SK-N-MC (cell line): ENCODE data around the gene CENPC.
"Not testable (repeated sequence)": the region's sequence is repeated elsewhere in the genome, so short reads cannot be mapped to it uniquely, and the experiment has no call there.

ENCODE experiments used
- EZH2 ChIP-seq: fragments of 200-600 bp; sonication (generic); IDR thresholded peaks from one replicate; pipeline ENCODE4 v1.6.1; 2017; ENCODE audit warnings: antibody characterized with exemption
- FOXP2 ChIP-seq: optimal IDR thresholded peaks from 2 replicates; pipeline ENCODE3; 2011; ENCODE audit warnings: mild to moderate bottlenecking, moderate library complexity; ENCODE audit not compliant: insufficient read depth; ENCODE audit errors: extremely low read length, control extremely low read depth
- POLR2AphosphoS5 ChIP-seq: IDR thresholded peaks from 2 replicates; pipeline ENCODE4 v1.6.1; 2012; ENCODE audit warnings: mild to moderate bottlenecking, low read depth, low read length, borderline replicate concordance

DNA sequence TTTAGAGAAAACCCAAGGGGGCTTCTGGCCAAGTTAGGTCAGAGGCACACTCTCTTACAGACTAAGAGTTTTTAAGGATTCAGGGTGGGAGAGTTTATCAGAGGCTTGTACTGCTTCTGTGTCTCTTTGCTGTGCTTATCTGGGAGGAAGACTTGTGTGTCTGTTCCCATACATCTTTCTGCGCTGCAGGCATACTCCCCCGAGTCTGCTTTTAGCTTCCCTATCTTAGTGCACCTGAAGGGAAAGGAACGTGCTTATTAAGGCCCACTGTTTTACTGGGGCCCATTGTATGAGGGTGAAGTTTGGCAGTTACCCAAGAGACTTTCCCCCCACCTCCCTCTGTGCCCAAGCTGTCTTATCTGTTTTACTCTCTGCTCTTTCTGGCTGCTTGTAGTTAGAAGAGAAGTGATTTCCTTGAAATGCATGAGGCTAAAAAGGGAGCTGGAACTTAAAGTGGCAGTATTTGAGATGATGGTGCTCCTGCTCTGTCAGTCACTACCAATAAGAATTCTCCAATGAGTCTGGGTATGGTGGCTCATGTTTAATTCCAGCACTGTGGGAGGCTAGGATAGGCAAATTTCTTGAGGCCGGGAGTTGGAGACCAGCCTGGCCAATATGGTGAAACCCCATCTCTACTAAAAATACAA is 7.0 kb upstream of the CENPC start:
- not testable (repeated sequence) for TF ChIP-seq POLR2AphosphoS5, EZH2, FOXP2
